ENCODE data around the gene ASB10. TPM values are rescaled to one million over a fixed set of nuclear protein-coding genes. Genes with fewer than 3 reads are reported as not detected.

ASB10 gene
- total RNA-seq, 1 donor from 2014 or later: not detected

- no peak for DNase-seq (ENCODE audit: low spot score, unreplicated experiment)
- peaks cover 2% of the 10 kb centered on the region for H3K9me3 Mint-ChIP-seq (ENCODE audit: low read depth)
- H3K4me1 Mint-ChIP-seq (ENCODE audit: low read depth): peaks cover 10% of the 10 kb centered on the region
- no peak for TF ChIP-seq CTCF (IDR thresholded peaks at IDR 0.05; ENCODE audit: unreplicated experiment)
- peak overlapping the region; percentile 22 for H3K27ac Mint-ChIP-seq
- peak overlapping the region; percentile 65 for H3K4me3 Mint-ChIP-seq (ENCODE audit: low read depth)
- peaks cover 46% of the 10 kb centered on the region for H3K27me3 Mint-ChIP-seq
- no peaks in the 10 kb centered on the region for H3K36me3 Mint-ChIP-seq (ENCODE audit: insufficient read depth)
Measured at GRCh38 chr7:151168787-151169162, 18.3 kb downstream of the ASB10 start.

- peak; percentile 54 for DNase-seq (ENCODE audit: low spot score, unreplicated experiment)
- peak; percentile 90 for TF ChIP-seq CTCF (IDR thresholded peaks at IDR 0.05; ENCODE audit: unreplicated experiment)
- Mint-ChIP-seq H3K27ac (peak overlapping the region; percentile 22), H3K4me3 (ENCODE audit: low read depth) (peak overlapping the region; percentile 65), H3K4me1 (ENCODE audit: low read depth) (peaks cover 10% of the 10 kb centered on the region), H3K36me3 (ENCODE audit: insufficient read depth) (no peaks in the 10 kb centered on the region), H3K27me3 (peaks cover 40% of the 10 kb centered on the region), H3K9me3 (ENCODE audit: low read depth) (peaks cover 2% of the 10 kb centered on the region)
Measured at GRCh38 chr7:151168003-151168786, 18.9 kb downstream of the ASB10 start.

GRCh38 chr7:151167197-151167961, 19.7 kb downstream of the ASB10 start, which contains the start of gene GBX1:
Gene GBX1 (minus strand): TSS chr7:151167694. CDS start chr7:151167548, 146 bp downstream.
- H3K4me3 Mint-ChIP-seq (ENCODE audit: low read depth): peak within 1 kb of the TSS; percentile 65
- H3K27ac Mint-ChIP-seq: peak within 1 kb of the TSS; percentile 22
- peaks cover 10% of the 10 kb centered on the region for H3K4me1 Mint-ChIP-seq (ENCODE audit: low read depth)
- H3K36me3 Mint-ChIP-seq (ENCODE audit: insufficient read depth): no peaks in the 10 kb centered on the region
- peak; percentile 63 for DNase-seq (ENCODE audit: low spot score, unreplicated experiment)
- H3K27me3 Mint-ChIP-seq: peaks cover 32% of the 10 kb centered on the region
- TF ChIP-seq CTCF (IDR thresholded peaks at IDR 0.05; ENCODE audit: unreplicated experiment): peak; percentile 58
- H3K9me3 Mint-ChIP-seq (ENCODE audit: low read depth): no peaks in the 10 kb centered on the region

GRCh38 chr7:151166629-151167196, 20.3 kb downstream of the ASB10 start:
- TF ChIP-seq CTCF (IDR thresholded peaks at IDR 0.05; ENCODE audit: unreplicated experiment): no peak
- H3K27me3 Mint-ChIP-seq: peaks cover 28% of the 10 kb centered on the region
- no peak for DNase-seq (ENCODE audit: low spot score, unreplicated experiment)
- H3K36me3 Mint-ChIP-seq (ENCODE audit: insufficient read depth): no peaks in the 10 kb centered on the region
- H3K4me3 Mint-ChIP-seq (ENCODE audit: low read depth): peak overlapping the region; percentile 63
- H3K9me3 Mint-ChIP-seq (ENCODE audit: low read depth): no peaks in the 10 kb centered on the region
- peaks cover 10% of the 10 kb centered on the region for H3K4me1 Mint-ChIP-seq (ENCODE audit: low read depth)
- no peak overlapping the region for H3K27ac Mint-ChIP-seq

GRCh38 chr7:151161757-151162156, 25.3 kb downstream of the ASB10 start:
- DNase-seq (ENCODE audit: low spot score, unreplicated experiment): no peak
- H3K36me3 Mint-ChIP-seq (ENCODE audit: insufficient read depth): no peaks in the 10 kb centered on the region
- peaks cover 17% of the 10 kb centered on the region for H3K27me3 Mint-ChIP-seq
- peaks cover 4% of the 10 kb centered on the region for H3K4me1 Mint-ChIP-seq (ENCODE audit: low read depth)
- H3K4me3 Mint-ChIP-seq (ENCODE audit: low read depth): no peak overlapping the region
- no peaks in the 10 kb centered on the region for H3K9me3 Mint-ChIP-seq (ENCODE audit: low read depth)
- no peak overlapping the region for H3K27ac Mint-ChIP-seq
- TF ChIP-seq CTCF (IDR thresholded peaks at IDR 0.05; ENCODE audit: unreplicated experiment): no peak

All from progenitor cell of endocrine pancreas (in vitro differentiated cells).